Activated CD8-positive, alpha-beta memory T cell treated with anti-CD3 and anti-CD28 coated beads, Interleukin-2, amount 50 U/mL, for 1 hour (primary cell): ENCODE data around the gene ELANE.
A peak's percentile ranks its signal among the peaks of the same experiment; 100 is the strongest.
"Not testable (repeated sequence)": the region's sequence is repeated elsewhere in the genome, so short reads cannot be mapped to it uniquely, and the experiment has no call there.

Experiments used
- DNase-seq: peaks from one replicate; pipeline ENCODE4 v3.0.0-alpha.2; 2020; ENCODE audit errors: extremely low read depth

ELANE gene

DNA sequence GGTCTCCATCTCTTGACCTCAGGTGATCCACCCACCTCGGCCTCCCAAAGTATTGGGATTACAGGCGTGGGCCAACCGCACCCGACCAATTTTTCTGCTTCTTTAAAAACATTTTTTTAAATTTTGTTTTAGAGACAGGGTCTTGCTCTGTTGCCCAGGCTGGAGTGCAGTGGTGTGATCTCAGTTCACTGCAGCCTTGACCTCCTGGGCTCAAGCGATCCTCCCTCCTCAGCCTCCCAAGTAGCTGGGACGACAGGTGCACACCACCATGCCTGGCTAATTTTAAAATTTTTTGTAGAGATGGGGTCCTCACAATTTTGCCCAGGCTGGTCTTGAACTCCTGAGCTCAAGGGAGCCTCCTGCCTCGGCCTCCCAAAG is 9.3 kb upstream of the ELANE start:
- not testable (repeated sequence) for DNase-seq

DNA sequence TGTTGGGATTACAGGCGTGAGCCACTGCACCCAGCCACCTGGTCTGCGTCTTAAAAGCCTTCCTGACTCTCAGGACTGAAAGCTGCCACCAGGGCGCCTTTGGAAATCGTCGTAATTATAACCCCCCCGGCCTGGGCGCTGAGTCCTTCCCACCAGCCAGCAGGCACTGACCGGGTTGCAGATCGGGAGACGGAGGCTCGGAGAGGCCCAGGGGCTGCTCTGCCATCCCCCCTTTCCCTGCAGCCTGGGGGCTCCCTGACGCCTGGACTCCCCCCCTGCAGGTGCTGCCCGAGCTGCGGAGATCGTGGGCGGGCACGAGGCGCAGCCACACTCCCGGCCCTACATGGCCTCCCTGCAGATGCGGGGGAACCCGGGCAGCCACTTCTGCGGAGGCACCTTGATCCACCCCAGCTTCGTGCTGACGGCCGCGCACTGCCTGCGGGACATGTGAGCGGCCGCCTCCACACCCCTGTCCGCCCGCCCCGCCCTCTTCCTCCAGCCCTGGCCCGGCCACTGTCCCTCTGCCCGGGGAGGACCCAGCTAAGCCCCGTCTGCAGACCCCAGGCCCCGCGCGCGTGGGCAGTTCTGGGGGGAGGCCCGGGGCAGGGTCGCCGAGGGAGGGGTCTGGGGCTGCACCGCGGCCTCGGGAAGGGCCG is 8.8 kb upstream of the ELANE start:
- DNase-seq: no peak

DNA sequence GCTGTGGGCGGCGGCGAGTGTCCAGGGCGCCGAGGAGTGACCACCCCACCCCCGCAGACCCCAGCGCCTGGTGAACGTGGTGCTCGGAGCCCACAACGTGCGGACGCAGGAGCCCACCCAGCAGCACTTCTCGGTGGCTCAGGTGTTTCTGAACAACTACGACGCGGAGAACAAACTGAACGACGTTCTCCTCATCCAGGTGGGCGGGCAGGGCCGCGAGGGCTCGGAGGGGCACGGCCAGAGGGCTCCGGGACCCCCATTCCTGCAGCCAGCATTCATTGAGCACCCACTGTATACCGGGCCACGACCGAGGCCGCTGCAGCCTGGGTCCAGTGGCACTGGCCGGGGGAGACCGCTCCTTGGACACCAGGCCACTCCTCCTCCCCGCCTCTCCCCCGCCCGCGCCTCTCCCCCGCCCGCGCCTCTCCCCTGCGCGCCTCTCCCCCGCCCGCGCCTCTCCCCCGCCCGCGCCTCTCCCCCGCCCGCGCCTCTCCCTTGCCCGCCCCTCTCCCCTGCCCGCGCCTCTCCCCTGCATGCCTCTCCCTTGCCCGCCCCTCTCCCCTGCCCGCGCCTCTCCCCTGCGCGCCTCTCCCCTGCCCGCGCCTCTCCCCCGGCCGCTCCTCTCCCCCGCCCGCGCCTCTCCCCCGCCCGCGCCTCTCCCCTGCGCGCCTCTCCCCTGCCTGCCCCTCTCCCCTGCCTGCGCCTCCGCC is 8.1 kb upstream of the ELANE start:
- DNase-seq: no peak

DNA sequence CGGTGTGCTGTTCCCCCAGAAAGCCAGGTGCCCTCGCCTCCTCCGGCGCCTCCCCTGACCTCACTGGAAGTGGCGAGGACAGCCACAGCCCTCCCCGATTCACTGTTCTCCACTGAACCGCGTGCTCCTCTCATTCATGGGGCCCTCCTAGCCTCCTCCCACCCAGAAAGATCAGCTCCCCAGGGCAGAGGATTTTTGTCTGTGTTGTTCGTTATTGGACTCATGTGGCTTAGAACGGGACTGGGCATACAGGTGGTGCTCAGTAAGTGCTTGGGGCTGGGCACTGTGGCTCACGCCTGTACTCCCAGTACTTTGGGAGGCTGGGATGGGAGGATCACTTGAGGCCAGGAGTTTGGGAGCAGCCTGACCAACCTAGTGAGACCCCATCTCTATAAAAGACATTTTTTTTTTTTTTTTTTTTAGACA is 7.5 kb upstream of the ELANE start:
- DNase-seq: no peak

DNA sequence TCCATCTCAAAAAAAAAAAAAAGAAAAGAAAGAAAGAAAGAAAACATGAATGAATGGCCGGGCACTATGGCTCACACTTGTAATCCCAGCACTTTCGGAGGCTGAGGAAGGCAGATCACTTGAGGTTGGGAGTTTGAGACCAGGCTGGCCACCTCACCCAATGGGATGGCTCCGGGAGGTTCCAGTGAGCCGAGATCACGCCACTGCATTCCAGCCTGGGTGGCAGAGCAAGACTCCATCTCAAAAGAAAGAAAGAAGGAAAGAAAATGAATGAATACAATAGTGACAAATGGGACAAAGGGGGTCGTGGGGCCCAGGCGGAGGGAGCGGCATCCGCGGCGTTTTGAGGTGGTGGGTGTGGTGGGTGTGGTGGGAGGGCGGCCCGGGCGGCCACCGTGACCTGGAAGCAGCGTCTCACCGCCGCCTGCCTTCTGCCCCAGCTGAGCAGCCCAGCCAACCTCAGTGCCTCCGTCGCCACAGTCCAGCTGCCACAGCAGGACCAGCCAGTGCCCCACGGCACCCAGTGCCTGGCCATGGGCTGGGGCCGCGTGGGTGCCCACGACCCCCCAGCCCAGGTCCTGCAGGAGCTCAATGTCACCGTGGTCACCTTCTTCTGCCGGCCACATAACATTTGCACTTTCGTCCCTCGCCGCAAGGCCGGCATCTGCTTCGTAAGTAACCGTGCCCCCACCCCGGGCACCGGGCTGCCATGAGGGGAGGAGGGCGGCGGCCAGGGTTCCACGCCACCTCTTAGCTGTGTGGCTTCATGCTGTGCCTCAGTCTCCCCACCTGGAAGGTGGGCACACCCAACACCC is 6.2 kb upstream of the ELANE start:
- no peak for DNase-seq

DNA sequence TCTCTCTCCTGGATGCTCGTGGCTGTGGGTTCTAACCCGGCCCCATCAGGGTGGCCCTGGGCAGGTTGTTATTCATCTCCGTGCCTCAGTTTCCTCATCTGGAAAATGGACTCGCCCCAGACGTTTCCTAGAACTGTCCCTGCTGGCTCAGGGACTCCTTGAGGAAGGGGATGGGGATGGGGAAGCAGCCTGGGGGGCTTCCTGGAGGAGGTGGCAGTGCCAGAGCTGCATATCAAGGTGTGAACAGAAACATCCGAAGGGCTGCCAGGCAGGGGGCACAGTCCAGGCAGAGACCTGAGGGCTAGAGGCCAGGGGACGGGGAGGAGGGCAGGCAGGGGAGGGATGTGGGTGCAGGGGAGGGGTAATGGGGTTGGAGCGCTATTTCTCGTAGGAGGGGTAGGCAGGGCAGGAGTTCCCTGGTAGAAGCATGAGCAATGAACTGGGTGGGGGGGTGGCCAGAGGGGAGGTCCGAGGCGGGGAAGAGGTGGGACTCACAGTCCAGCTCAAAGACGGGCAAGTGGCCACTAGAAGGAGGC is 3.6 kb upstream of the ELANE start:
- no peak for DNase-seq

DNA sequence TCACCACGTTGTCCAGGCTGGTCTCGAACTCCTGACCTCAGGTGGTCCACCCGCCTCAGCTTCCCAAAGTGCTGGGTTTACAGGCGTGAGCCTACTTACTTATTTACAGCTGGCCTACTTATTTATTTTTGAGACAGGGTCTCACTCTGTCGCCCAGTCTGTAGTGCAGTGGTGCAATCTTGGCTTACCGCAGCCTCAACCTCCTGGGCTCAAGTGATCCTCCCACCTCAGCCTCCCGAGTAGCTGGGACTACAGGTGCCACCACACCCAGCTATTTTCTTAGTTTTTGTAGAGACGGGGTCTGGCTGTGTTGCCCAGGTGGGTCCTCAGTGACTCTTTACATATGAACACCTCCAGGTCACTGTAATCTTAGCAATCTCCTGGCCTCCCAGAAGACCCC is 2.9 kb upstream of the ELANE start:
- not testable (repeated sequence) for DNase-seq

DNA sequence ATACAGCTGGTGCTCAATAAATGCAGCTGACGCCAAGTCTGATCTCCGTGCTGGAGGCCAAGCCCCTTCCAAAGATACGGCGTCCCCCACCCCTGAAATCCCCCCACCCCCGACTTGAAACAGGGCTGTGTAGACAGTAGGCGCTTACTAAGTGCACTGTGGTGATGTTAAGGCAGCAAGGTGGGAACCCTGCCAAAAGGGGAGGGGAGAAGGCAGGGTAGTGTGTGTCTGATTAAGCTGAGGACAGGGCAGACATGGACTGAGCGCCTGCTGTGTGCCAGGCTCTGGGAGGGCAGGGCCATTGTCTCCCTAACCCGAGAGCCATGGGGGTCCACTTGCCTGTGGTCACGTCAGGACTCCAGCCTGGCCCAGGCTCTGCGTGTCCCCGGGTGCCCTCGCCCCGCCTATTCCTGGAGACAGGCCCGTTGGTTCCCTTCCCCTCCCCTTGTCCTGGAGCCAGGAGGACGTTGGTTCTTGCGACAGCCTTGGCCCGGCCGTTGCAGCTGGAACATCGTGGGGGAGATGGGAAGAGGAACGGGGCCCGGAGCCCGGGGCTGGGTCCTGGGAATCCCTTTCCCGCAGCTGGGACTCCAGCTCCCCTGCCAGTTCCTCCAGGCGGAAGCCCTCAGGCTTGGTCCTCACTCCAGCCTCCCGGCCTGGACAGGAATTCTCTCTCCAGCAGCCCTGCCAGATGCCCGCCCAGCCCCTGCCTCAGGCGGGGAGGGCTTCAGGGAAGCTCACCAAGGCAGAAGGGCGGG is 1.7 kb upstream of the ELANE start:
- DNase-seq: no peak

DNA sequence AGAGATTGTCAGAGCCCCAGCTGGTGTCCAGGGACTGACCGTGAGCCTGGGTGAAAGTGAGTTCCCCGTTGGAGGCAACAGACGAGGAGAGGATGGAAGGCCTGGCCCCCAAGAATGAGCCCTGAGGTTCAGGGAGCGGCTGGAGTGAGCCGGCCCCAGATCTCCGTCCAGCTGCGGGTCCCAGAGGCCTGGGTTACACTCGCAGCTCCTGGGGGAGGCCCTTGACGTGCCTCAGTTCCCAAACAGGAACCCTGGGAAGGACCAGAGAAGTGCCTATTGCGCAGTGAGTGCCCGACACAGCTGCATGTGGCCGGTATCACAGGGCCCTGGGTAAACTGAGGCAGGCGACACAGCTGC is 1.1 kb upstream of the ELANE start:
- DNase-seq: no peak

DNA sequence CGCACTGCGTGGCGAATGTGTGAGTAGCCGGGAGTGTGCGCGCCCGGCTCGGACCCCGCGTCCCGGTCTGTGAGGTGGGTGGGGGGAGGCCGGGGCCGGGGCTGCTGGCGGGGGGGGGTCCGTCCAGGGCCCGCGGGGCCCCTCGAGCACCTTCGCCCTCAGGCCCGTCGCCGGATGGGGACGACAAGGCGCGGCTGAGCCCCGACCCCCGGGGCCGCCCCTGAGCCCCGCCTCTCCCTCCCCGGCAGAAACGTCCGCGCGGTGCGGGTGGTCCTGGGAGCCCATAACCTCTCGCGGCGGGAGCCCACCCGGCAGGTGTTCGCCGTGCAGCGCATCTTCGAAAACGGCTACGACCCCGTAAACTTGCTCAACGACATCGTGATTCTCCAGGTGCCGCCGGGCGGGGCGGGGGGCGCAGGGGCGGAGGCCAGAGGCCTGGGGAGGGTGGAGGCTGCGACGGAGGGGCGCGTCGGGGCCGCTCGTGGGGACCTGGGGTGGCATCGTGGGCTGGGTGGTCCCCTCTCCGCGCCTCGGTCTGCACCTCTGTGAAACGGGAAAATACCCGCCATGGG is 997 bp downstream of the ELANE start:
- DNase-seq: no peak

DNA sequence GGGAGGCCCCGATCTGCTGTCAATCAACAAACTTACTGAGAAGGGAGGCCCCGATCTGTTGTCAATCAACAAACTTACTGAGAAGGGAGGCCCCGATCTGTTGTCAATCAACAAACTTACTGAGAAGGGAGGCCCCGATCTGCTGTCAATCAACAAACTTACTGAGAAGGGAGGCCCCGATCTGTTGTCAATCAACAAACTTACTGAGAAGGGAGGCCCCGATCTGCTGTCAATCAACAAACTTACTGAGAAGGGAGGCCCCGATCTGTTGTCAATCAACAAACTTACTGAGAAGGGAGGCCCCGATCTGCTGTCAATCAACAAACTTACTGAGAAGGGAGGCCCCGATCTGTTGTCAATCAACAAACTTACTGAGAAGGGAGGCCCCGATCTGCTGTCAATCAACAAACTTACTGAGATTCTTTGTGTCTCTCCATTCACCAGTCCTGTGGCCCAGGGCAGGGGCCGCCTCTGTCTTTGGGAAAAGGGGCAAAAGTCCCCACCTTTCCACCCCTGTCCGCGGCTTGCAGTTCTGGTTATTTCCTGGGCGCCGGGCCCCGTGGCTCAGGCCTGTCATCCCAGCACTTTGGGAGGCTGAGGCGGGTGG is 1.6 kb downstream of the ELANE start:
- DNase-seq: not testable (repeated sequence)

DNA sequence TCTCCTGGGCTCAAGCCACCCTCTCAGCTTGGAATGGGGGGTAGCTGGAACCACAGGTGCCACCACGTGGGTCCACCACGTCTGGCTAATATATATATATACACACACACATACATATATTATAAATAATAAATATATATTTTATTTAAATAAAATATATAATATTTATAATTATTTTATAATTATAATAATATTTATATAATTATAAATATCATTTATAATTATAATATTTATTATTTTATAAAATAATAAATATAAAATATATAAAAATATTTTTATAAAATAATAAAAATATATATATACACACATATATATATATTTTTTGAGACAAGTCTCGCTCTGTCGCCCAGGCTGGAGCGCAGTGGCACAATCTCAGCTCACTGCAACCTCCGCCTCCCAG is 2.4 kb downstream of the ELANE start:
- DNase-seq: no peak

DNA sequence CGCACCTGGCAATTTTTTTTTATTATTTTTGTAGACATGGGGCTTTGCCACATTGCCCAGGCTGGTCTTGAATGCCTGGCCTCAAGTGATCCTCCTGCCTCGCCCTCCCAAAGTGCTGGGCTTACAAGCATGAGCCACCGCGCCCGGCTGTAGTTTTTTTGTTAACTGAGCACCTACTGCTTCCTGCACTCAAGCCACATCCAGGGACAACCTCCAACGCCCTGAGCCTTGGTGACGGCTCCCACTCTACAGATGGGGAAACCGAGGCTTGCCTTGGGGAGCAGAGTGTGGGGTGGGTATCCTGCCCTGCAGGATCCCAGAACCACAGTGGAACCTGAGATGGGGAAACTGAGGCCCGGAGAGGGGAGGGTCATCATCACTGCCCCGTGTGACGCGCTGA is 3.0 kb downstream of the ELANE start:
- DNase-seq: no peak

DNA sequence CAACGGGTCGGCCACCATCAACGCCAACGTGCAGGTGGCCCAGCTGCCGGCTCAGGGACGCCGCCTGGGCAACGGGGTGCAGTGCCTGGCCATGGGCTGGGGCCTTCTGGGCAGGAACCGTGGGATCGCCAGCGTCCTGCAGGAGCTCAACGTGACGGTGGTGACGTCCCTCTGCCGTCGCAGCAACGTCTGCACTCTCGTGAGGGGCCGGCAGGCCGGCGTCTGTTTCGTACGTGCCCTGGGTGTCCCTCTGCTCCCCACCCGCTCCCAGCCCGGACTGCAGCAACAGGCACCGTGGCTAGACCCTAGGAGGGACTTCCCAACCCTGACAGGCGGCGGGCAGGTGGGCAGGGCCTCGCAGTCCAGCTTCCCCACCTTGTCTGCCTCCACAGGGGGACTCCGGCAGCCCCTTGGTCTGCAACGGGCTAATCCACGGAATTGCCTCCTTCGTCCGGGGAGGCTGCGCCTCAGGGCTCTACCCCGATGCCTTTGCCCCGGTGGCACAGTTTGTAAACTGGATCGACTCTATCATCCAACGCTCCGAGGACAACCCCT is 3.5 kb downstream of the ELANE start:
- no peak for DNase-seq

DNA sequence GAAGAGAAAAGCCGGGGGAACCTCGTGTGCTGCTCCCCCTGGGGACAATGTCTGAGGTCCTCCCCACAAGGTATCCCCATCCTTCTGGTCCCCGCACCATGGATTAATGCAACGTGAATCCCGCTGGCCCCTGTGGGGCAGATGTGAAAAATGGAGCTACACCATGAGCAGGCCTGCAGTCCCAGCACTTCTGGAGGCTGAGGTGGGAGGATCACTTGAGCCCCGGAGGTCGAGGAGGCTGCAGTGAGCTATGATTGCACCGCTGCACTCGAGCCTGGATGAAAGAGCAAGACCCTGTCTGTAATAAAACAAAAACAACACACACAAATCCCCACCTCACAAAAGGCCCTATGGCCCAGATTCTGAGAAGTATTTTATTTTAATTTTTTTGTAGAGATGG is 6.2 kb downstream of the ELANE start:
- no peak for DNase-seq

DNA sequence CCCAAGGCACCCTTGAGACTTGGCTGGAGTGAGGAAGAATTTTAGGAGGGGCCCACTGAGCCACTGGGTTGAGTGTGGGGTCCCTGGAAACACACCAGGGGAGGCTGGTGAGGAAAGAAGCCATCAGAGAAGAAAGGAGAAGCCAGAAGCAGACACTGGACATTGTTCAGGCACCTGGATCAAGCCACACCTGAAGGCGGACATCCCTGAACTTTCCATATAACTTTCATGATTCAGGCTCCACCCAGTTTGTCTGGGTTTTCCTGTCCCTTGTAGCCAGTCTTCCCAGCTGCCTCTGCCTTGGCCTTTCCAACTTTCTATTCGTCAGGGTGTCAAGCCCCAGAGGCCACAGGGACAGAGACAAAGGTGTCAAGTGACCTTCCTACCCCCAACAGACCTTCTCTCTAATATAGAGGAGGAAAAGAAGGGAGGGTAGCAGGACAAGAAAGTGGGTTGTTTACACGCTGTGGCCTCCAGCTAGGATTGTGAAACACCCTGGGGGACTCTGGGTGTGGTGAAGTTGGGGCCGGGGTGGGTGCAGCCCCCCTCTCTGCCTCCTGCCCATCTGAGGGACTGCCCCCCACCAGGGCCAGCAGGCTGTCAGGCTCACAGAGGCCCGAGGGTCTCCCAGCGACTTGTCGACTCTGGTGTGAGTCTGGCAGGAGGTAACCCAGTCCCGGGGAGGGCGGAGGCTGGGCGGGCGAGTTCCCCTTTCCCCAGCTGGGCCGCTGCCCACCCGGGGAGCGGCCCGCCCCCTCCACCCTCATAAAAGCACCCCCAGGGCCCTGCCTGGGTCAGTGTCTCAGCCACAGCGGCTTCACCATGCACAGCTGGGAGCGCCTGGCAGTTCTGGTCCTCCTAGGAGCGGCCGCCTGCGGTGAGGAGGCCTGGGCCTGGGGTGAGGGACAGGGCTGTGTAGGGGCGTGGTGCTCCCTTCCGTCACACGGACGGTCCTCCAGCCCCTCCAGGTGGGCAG is 7.1 kb downstream of the ELANE start, which contains the start of gene CFD:
CFD (plus strand) TSS at position 797 of the 976 bp plus-strand sequence; CDS start at position 823, 26 bp downstream.
- no peak for DNase-seq

DNA sequence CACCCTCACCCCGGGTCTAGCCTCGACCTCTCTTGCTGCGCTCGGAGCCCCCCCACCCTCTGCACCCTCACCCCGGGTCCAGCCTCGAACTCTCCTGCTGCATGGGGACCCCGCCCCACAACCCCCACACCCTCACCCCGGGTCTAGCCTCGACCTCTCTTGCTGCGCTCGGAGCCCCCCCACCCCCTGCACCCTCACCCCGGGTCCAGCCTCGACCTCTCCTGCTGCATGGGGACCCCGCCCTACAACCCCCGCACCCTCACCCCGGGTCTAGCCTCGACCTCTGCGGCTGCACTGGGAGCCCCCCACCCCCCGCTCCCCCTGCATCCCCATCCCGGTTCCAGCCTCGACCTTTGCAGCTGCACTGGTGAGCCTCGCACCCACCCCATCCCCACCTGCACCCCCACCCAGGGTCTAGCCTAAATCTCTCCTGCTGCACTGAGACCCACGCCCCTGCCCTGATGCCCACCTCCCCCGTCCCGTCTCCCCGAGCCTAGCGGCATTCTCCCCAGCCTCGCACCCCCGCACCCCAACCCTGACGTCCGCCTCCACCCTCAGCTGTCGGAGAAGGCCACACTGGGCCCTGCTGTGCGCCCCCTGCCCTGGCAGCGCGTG is 9.1 kb downstream of the ELANE start:
- no peak for DNase-seq

DNA sequence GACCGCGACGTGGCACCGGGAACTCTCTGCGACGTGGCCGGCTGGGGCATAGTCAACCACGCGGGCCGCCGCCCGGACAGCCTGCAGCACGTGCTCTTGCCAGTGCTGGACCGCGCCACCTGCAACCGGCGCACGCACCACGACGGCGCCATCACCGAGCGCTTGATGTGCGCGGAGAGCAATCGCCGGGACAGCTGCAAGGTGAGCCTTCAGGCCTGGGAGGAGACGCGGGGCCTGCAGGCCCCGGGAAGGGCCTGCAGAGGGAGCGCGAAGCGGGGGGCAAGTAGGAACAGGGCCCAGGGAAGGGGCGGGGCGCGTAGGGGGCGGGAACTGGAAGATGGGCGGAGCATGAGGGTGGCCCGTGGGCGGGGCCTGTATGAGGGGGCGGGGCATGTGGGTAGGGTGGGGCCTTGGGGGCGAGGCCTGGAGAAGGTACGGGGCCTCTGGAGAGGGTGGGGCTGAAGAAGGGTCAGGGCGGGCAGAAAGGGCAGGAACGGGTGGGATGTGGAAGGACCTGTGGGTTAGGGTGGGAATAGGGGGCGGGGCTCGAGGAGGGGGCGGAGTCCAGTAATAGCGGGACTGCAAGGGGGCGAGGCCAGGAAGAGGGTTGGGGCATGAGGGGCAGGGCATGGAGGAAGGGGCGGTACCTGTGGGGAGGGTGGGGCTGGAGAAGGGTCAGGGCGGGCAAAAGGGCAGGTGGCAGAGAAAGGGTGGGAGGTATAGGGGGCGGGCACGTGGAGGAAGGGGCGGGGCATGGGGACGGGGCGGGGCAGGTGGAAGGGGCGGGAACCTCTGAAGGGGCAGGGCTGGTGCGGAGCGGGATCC is 9.9 kb downstream of the ELANE start:
- peak; percentile 36 for DNase-seq
